ENCODE measurements around the gene BTF3L4.

BTF3L4 gene

DNA sequence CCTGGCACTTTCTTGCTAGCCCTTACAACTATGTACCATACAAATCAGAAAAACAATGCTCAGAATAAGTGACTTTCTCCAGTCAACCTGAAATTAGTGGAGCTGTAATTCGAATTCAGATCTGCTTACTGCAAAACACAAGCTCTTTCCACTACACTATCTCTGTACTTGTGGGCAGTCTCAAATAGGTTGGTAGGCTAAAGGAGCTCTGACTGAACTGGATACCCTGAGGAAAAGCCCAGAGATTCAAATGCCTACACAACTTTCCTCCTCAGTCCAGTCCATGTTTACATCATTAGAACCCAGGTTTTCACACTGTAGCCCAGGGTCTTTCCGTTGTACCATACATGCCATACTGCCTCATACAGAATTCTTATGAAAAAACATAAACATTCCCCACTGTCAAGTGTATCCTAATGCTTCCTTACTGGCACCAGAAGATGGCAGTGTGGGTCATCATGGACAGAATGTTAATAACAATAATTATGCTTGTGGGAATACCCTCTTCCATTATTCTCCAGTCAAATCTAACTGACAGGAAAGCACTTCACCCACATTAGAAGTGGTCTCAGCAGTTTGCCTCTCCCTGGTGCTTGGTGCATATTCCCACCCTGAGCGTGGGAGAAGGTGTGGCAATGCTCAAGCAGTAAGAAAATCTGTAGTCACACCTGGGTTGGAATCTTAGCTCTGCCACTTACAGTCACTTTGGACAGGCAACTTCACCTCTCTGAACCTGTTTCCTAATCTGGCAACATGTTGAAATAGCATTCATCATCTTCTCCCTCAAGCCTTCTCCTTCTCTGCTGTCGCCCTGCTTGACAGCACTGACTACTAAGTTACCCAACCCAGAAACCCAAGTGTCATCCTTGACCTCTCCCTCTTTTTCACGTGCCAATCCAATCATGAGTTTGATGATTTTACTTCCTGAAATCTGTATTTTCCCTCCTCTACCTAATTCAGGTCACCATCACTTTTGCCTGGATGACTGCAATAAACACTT, 71.4 kb downstream of the BTF3L4 start:
- no peak for DNase-seq

DNA sequence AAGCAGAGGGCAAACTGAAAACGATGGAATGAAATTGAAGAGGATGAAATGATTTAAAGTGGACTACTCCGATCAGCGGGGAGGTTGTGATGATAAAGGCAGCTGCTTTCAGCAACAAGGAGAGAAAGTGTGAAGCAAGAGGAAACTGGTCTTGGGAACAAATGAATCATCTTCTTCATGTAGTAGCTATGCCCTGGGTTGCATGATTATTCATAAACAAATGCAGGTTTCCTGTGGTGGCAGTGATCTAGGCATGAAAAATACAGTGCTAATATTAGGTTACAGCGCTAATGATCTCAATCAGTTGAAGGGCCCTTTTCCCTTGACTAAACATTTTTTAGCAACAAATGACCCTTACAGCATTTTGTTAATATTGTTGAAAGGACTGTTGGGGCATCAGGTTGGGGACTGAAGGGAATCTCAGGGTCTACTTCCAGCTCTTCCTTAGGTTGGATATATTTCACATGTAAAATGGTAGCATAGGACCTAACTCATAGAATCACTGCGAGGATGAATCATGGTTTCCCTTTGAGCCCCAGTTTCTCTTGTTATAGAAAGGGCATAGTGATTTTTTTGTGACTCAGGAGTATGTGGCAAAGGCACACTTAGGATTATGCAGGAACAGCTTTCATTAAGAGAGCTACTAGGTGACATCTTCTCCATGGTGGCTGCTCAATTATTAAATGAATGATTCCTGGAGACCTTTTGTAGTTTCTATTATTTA, 83.9 kb downstream of the BTF3L4 start:
- no peak for DNase-seq
